GM06990 (cell line): ENCODE results near the gene DGKK.
"Not testable (repeated sequence)": the region's sequence is repeated elsewhere in the genome, so short reads cannot be mapped to it uniquely, and the experiment has no call there.

Experiments
- DNase-seq: peaks from one replicate; pipeline ENCODE4 v3.0.0-alpha.2; 2011; ENCODE audit not compliant: insufficient read length; ENCODE audit errors: extremely low read depth
- H3K27me3 ChIP-seq: replicated peaks from 2 replicates; pipeline ENCODE4 v1.6.0; 2011; ENCODE audit warnings: low read length; ENCODE audit not compliant: control insufficient read depth, insufficient read depth
- H3K36me3 ChIP-seq: 2 replicates; pipeline ENCODE4 v1.5.1; 2011; ENCODE audit warnings: low read length; ENCODE audit not compliant: control insufficient read depth, insufficient read depth
- H3K4me3 ChIP-seq: replicated peaks from 2 replicates; pipeline ENCODE4 v1.5.1; 2011; ENCODE audit warnings: low read depth, mild to moderate bottlenecking, control low read depth, low read length
- TF ChIP-seq, protein P1 (sequence below): IDR thresholded peaks from 2 replicates; pipeline ENCODE4 v1.5.1; 2011; ENCODE audit warnings: low read length, control low read depth, mild to moderate bottlenecking, inconsistent platforms; ENCODE audit not compliant: insufficient read depth, poor library complexity, severe bottlenecking

Gene DGKK

DNA sequence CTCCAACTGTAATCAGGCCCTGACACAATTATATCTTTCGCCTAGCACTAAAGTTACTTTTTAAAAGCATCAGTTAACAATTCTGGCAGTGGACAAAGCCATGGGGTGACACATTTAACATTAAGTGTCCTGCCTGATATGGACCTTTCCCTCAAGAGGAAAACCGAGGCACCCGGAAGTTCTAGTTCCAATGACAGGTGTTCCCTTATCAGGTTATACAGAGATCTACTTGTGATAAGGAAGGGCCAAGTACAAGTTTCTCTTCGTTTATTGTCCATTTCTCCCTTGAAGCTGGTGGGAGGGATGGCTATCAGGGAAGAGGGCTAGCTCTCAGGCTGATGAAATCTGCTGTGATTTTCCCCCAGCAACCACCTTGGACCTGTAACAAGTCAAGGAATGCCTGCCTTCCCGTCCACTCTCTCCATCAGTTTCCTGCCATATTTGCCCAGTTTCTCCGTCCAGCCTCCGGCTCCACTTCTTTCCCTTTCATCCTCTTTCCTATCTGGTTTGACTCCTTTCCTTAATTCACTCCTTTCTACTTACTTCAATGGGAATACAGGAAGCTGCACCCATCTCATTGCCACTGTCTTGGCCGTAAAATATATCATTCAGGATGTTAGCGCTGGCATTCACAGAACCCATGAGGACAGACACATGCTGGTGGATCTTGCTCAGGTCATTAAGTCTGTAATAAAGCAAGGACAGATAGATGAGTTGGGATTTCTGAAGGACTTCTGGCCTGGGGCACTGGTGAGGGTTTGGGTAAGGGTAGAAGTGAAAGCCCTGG lies 95.0 kb downstream of the DGKK start:
- no peaks in the 10 kb centered on the region for H3K36me3 ChIP-seq
- no peak overlapping the region for H3K4me3 ChIP-seq
- H3K27me3 ChIP-seq, result no peaks in the 10 kb centered on the region; the same call in 1 of the 2 replicates
- TF ChIP-seq, protein P1, sequence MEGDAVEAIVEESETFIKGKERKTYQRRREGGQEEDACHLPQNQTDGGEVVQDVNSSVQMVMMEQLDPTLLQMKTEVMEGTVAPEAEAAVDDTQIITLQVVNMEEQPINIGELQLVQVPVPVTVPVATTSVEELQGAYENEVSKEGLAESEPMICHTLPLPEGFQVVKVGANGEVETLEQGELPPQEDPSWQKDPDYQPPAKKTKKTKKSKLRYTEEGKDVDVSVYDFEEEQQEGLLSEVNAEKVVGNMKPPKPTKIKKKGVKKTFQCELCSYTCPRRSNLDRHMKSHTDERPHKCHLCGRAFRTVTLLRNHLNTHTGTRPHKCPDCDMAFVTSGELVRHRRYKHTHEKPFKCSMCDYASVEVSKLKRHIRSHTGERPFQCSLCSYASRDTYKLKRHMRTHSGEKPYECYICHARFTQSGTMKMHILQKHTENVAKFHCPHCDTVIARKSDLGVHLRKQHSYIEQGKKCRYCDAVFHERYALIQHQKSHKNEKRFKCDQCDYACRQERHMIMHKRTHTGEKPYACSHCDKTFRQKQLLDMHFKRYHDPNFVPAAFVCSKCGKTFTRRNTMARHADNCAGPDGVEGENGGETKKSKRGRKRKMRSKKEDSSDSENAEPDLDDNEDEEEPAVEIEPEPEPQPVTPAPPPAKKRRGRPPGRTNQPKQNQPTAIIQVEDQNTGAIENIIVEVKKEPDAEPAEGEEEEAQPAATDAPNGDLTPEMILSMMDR, result no peak
- no peak for DNase-seq

GRCh38 chrX:50372966-50373365 lies 97.7 kb downstream of the DGKK start:
- TF ChIP-seq, protein P1, result no peak
- H3K4me3 ChIP-seq, result no peak overlapping the region
- H3K27me3 ChIP-seq, result no peaks in the 10 kb centered on the region; the same call in 1 of the 2 replicates
- H3K36me3 ChIP-seq, result no peaks in the 10 kb centered on the region
- no peak for DNase-seq

GRCh38 chrX:50343917-50344316 lies 126.7 kb downstream of the DGKK start:
- no peak overlapping the region for H3K4me3 ChIP-seq
- DNase-seq, result no peak
- TF ChIP-seq, protein P1, result no peak
- H3K36me3 ChIP-seq, result no peaks in the 10 kb centered on the region
- no peaks in the 10 kb centered on the region; the same call in 1 of the 2 replicates for H3K27me3 ChIP-seq

GRCh38 chrX:50333308-50333707 lies 137.3 kb downstream of the DGKK start:
- Histone ChIP-seq H3K36me3 (no peaks in the 10 kb centered on the region), H3K27me3 (no peaks in the 10 kb centered on the region), H3K4me3 (no peak overlapping the region)
- TF ChIP-seq, protein P1, result no peak
- DNase-seq, result no peak

DNA sequence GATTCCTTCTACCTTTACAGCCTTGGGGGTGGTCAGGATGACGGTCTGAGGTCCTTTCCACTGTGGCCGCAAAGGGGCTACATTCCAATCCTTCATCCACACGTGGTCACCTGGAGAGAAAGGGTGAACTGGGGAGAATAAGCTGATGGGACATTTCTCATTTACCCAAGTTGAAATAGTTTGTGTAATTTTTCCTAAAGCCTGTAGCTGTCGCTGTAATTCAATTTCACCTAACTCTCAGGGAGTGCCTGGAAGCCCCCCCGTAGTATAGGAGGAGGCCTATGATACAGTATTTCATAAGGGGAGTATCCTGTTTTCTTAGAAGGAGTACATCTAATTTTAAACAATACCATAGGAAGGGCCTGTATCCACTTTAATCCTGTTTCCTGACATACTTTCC lies 138.0 kb downstream of the DGKK start:
- not testable (repeated sequence) for H3K4me3 ChIP-seq, H3K27me3 ChIP-seq, DNase-seq, H3K36me3 ChIP-seq

DNA sequence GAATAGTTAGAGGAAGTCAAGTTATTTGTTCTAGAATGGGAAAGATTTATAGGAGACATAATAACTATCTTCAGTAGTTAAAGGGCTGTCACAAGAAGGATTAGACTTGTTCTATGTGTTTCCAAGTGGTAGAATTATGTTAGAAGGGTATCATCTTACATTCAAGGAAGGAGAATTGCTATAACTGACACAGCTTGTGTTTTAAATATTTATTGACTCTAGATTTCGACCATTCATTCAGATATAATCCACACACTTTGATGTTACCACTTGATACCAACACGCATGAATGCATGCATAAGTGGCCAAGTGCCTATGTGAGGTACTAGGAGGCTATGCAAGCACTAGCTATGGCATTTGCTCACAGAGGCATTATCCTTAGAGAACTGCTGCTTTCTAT lies 143.4 kb downstream of the DGKK start:
- Histone ChIP-seq H3K4me3 (no peak overlapping the region), H3K27me3 (no peaks in the 10 kb centered on the region), H3K36me3 (no peaks in the 10 kb centered on the region)
- TF ChIP-seq, protein P1, result no peak
- DNase-seq, result no peak
